Measurements from ENCODE around the gene KCNH2. TPM values are rescaled to one million over a fixed set of nuclear protein-coding genes. Genes with fewer than 3 reads are reported as not detected.

The KCNH2 gene
- total RNA-seq, 1 experiment from 2014 or later: 0.84 TPM

DNA sequence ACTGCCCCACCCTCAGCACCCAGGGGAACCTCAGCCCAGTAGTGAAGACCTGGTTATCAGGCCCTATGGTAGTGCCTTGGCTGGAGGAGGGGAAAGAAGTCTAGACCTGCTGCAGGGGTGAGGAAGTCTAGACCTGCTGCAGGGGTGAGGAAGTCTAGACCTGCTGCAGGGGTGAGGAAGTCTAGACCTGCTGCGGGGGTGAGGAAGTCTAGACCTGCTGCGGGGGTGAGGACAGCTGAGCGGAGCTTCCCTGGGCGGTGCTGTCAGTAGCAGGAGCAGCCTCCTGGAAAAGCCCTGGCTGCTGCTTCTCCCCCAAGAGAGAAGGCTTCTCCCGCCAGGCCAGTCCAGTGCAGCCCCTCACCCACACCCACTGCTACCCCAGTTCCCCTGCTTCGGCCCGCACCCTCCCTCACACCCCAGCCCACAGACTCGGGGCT lies 19.0 kb upstream of the KCNH2 start:
- CTCF ChIA-PET: no interaction called here
- ATAC-seq (no peak), DNase-seq (no peak)
- Histone ChIP-seq H4K20me1 (ENCODE audit: low read length) (no peaks in the 10 kb centered on the region), H3F3A (ENCODE audit: low read length, unreplicated experiment) (no peaks in the 10 kb centered on the region), H3K27me3 (ENCODE audit: low read length) (no peaks in the 10 kb centered on the region), H3K9me3 (ENCODE audit: low read length) (no peaks in the 10 kb centered on the region), H3K4me3 (ENCODE audit: low read length) (no peak overlapping the region), H3K79me2 (ENCODE audit: low read length) (no peaks in the 10 kb centered on the region), H3K27ac (ENCODE audit: low read length) (no peak overlapping the region), H3K4me2 (ENCODE audit: low read length) (no peak overlapping the region), H2AFZ (ENCODE audit: low read length) (no peak overlapping the region), H3K4me1 (ENCODE audit: insufficient read depth, low read length) (no peaks in the 10 kb centered on the region), H3K9me2 (replicated peaks; ENCODE audit: low read length) (no peaks in the 10 kb centered on the region), H3K9ac (ENCODE audit: low read length) (no peak overlapping the region), H3K36me3 (ENCODE audit: low read depth, low read length) (no peaks in the 10 kb centered on the region)
- TF ChIP-seq EZH2phosphoT487 (IDR thresholded peaks at IDR 0.05; ENCODE audit: borderline replicate concordance, low read length) (no peak), EZH2 (IDR thresholded peaks at IDR 0.05; ENCODE audit: low read length, unreplicated experiment) (no peak)
- TF ChIP-seq, protein P1, sequence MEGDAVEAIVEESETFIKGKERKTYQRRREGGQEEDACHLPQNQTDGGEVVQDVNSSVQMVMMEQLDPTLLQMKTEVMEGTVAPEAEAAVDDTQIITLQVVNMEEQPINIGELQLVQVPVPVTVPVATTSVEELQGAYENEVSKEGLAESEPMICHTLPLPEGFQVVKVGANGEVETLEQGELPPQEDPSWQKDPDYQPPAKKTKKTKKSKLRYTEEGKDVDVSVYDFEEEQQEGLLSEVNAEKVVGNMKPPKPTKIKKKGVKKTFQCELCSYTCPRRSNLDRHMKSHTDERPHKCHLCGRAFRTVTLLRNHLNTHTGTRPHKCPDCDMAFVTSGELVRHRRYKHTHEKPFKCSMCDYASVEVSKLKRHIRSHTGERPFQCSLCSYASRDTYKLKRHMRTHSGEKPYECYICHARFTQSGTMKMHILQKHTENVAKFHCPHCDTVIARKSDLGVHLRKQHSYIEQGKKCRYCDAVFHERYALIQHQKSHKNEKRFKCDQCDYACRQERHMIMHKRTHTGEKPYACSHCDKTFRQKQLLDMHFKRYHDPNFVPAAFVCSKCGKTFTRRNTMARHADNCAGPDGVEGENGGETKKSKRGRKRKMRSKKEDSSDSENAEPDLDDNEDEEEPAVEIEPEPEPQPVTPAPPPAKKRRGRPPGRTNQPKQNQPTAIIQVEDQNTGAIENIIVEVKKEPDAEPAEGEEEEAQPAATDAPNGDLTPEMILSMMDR (conservative IDR thresholded peaks at IDR 0.05; ENCODE audit: low read depth, low read length): no peak
- BruUV-seq (replicated peaks): no TSS peak
- intact Hi-C loops (cut with micrococcal nuclease): no loop called here
- POLR2A ChIA-PET (ENCODE audit: unreplicated experiment): no interaction called here

DNA sequence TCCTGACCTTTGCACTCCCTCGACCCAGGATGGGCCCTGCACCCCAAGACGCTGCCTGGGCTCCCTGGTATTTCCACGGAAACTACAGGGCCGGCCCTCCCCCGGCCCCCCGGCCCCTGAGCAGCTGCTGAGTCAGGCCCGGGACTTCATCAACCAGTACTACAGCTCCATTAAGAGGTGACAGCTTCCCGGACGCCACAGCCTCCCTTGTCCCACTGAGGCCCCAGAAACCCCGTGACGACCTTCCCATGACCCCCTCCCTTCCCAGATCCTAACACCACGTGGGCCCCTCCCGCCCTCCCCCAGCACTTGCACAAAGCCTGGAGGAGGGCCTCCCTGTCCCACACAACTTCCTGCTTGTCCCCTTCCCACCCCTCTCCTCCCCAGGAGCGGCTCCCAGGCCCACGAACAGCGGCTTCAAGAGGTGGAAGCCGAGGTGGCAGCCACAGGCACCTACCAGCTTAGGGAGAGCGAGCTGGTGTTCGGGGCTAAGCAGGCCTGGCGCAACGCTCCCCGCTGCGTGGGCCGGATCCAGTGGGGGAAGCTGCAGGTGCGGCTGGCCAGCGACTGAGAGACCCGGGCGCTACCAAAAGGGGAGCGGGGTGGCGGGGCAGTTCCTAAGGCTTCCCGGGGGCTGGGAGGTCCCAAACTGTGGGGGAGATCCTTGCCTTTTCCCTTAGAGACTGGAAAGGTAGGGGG lies 18.4 kb upstream of the KCNH2 start:
- DNase-seq (no peak), ATAC-seq (no peak)
- Histone ChIP-seq H2AFZ (ENCODE audit: low read length) (no peak overlapping the region), H3K4me2 (ENCODE audit: low read length) (no peak overlapping the region), H3K4me1 (ENCODE audit: insufficient read depth, low read length) (no peaks in the 10 kb centered on the region; the same call in 1 of the 2 replicates), H3K4me3 (ENCODE audit: low read length) (no peak overlapping the region), H3K79me2 (ENCODE audit: low read length) (no peaks in the 10 kb centered on the region), H3K36me3 (ENCODE audit: low read depth, low read length) (no peaks in the 10 kb centered on the region), H3K27ac (ENCODE audit: low read length) (no peak overlapping the region), H4K20me1 (ENCODE audit: low read length) (no peaks in the 10 kb centered on the region), H3K27me3 (ENCODE audit: low read length) (no peaks in the 10 kb centered on the region), H3K9me2 (replicated peaks; ENCODE audit: low read length) (no peaks in the 10 kb centered on the region), H3F3A (ENCODE audit: low read length, unreplicated experiment) (no peaks in the 10 kb centered on the region), H3K9me3 (ENCODE audit: low read length) (no peaks in the 10 kb centered on the region), H3K9ac (ENCODE audit: low read length) (no peak overlapping the region)
- no TSS peak for BruUV-seq (replicated peaks)
- TF ChIP-seq EZH2 (IDR thresholded peaks at IDR 0.05; ENCODE audit: low read length, unreplicated experiment) (no peak), EZH2phosphoT487 (IDR thresholded peaks at IDR 0.05; ENCODE audit: borderline replicate concordance, low read length) (no peak)
- TF ChIP-seq, protein P1 (conservative IDR thresholded peaks at IDR 0.05; ENCODE audit: low read depth, low read length): no peak
- intact Hi-C loops (cut with micrococcal nuclease): no loop called here
- CTCF ChIA-PET: no interaction called here
- POLR2A ChIA-PET (ENCODE audit: unreplicated experiment): no interaction called here

DNA sequence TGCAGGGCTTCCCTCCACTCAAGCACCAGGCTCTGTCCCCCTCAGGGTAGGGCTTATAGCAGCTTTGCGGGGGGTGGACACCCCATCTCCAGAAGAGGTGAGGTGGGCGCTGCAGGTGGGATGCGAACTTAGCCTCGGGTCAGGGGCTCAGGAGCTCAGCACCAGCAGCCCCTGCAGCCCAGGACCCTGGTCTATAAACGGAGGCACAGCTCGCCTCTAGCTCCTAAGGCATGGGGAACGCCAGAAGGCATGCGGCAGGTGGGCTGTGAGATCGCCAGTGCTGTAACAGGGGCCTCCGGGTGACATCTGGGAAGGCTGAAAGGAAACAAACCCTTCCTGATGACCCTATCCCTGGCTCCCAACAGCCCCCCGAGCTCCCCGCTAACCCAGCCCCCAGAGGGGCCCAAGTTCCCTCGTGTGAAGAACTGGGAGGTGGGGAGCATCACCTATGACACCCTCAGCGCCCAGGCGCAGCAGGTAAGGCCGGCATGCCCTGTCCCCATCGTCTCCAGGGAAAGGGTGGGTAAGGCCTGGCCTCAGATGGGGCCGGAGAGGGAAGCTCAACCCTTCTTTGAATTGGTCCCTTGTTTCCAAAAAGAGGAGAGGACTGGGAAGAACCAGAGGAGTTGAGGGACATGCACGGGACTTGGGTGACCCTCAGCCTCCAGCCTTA lies 16.9 kb upstream of the KCNH2 start:
- H3K4me2 ChIP-seq (ENCODE audit: low read length): no peak overlapping the region

More for the DNA sequence above, 16.9 kb upstream of the KCNH2 start:
- TF ChIP-seq EZH2phosphoT487 (IDR thresholded peaks at IDR 0.05; ENCODE audit: borderline replicate concordance, low read length) (no peak), EZH2 (IDR thresholded peaks at IDR 0.05; ENCODE audit: low read length, unreplicated experiment) (no peak)
- TF ChIP-seq, protein P1 (conservative IDR thresholded peaks at IDR 0.05; ENCODE audit: low read depth, low read length): no peak
- DNase-seq (no peak), ATAC-seq (no peak)
- Histone ChIP-seq H3K4me3 (ENCODE audit: low read length) (no peak overlapping the region), H3K9me3 (ENCODE audit: low read length) (0 out of 2 replicates have a peak, but pooled peaks cover 3% of the 10 kb centered on the region), H3K27me3 (ENCODE audit: low read length) (no peaks in the 10 kb centered on the region), H2AFZ (ENCODE audit: low read length) (no peak overlapping the region), H3K4me1 (ENCODE audit: insufficient read depth, low read length) (peaks cover 6% of the 10 kb centered on the region), H3K27ac (ENCODE audit: low read length) (no peak overlapping the region), H3K79me2 (ENCODE audit: low read length) (no peaks in the 10 kb centered on the region), H4K20me1 (ENCODE audit: low read length) (no peaks in the 10 kb centered on the region), H3F3A (ENCODE audit: low read length, unreplicated experiment) (no peaks in the 10 kb centered on the region), H3K36me3 (ENCODE audit: low read depth, low read length) (no peaks in the 10 kb centered on the region), H3K9ac (ENCODE audit: low read length) (no peak overlapping the region), H3K9me2 (replicated peaks; ENCODE audit: low read length) (no peaks in the 10 kb centered on the region)
- CTCF ChIA-PET: no interaction called here
- intact Hi-C loops (cut with micrococcal nuclease): no loop called here
- no TSS peak for BruUV-seq (replicated peaks)
- POLR2A ChIA-PET (ENCODE audit: unreplicated experiment): no interaction called here
